ENCODE results near the gene ABHD17A. TPM values are rescaled to one million over a fixed set of nuclear protein-coding genes. Genes with fewer than 3 reads are reported as not detected.

Gene ABHD17A
- total and polyA plus RNA-seq, 9 of the 15 experiments (the other 6 are each of a cell fraction or from before 2014, with no cell fraction given): 0.04 to 135 (median 21.8) TPM; not detected in 1

- Histone ChIP-seq H2AFZ (ENCODE audit: low read depth, low read length) (no peak overlapping the region), H3K79me2 (ENCODE audit: control insufficient read depth, insufficient read depth, low read length) (peaks cover 72% of the 10 kb centered on the region), H3K9me3 (replicated peaks; ENCODE audit: control insufficient read depth, insufficient read depth, low read depth, low read length) (no peaks in the 10 kb centered on the region), H3K4me3 (no peak overlapping the region), H3K27me3 (ENCODE audit: control insufficient read depth in 2 of 2, insufficient read depth in 2 of 2, low read length in 2 of 2) (no peaks in the 10 kb centered on the region), H3K4me1 (replicated peaks in 1 of 2; ENCODE audit: control insufficient read depth in 2 of 2, insufficient read depth in 2 of 2, low read length in 2 of 2) (peaks cover 22 to 73% of the 10 kb centered on the region in 2 experiments), H3K9me1 (ENCODE audit: control insufficient read depth, insufficient read depth, low read length) (no peaks in the 10 kb centered on the region), H4K20me1 (replicated peaks; ENCODE audit: control insufficient read depth, insufficient read depth, low read length) (no peaks in the 10 kb centered on the region; the same call in 1 of the 2 replicates), H3K36me3 (ENCODE audit: control insufficient read depth, insufficient read depth, low read length) (peaks cover 69% of the 10 kb centered on the region; the same call in 2 of the 3 replicates), H3K9ac (ENCODE audit: insufficient read depth in 1 of 2, low read depth in 2 of 2, low read length in 2 of 2) (peak overlapping the region in 1 of 2 experiments; percentile 43; a peak in 2 of 4 replicates), H3K27ac (ENCODE audit: extremely low read depth, low read depth, low read length) (no peak overlapping the region), H3K4me2 (ENCODE audit: insufficient read depth, low read length) (no peak overlapping the region)
- WGBS (ENCODE audit: insufficient coverage, low coverage, missing lambda C conversion rate): 89% methylated on average over 19 of the region's 26 CpGs
- POLR2A ChIA-PET: interaction anchor here (0.7 to 1.4 kb wide), 2 partner anchors 9 to 13 kb away, joined by 3 to 5 read pairs; no protein-coding TSS in a partner anchor
- CTCF ChIA-PET (ENCODE audit: low intra/inter-chr PET ratio): interaction anchor here (0.6 kb wide), 1 partner anchor 244 kb away, joined by 4 read pairs; no protein-coding TSS in a partner anchor
- no peak for DNase-seq (ENCODE audit: extremely low read depth in 1 of 4, low spot score in 3 of 4)
- no peak for FAIRE-seq
- intact Hi-C loops (cut with micrococcal nuclease): no loop called here
- in situ Hi-C loops (cut with MboI): no loop called here
- BruUV-seq (replicated peaks): no TSS peak
- ATAC-seq: no peak
- TF ChIP-seq POLR2G (IDR thresholded peaks at IDR 0.05; ENCODE audit: low read depth, low read length) (peak; percentile 56), CBFA2T2 (conservative IDR thresholded peaks at IDR 0.05) (no peak)
Observed at GRCh38 chr19:1832046-1832663, 53.1 kb downstream of the ABHD17A start.

- POLR2A ChIA-PET: interaction anchor here (0.6 to 1.9 kb wide), 4 partner anchors 9 to 14 kb away, joined by 3 to 9 read pairs (median 3); no protein-coding TSS in a partner anchor
- no peak for ATAC-seq
- Histone ChIP-seq H3K27me3 (ENCODE audit: control insufficient read depth in 2 of 2, insufficient read depth in 2 of 2, low read length in 2 of 2) (no peaks in the 10 kb centered on the region), H3K9ac (ENCODE audit: insufficient read depth in 1 of 2, low read depth in 2 of 2, low read length in 2 of 2) (no peak overlapping the region; a peak in 1 of 4 replicates), H2AFZ (ENCODE audit: low read depth, low read length) (no peak overlapping the region), H3K4me1 (replicated peaks in 1 of 2; ENCODE audit: control insufficient read depth in 2 of 2, insufficient read depth in 2 of 2, low read length in 2 of 2) (peaks cover 11 to 73% of the 10 kb centered on the region in 2 experiments), H3K4me3 (no peak overlapping the region), H4K20me1 (replicated peaks; ENCODE audit: control insufficient read depth, insufficient read depth, low read length) (no peaks in the 10 kb centered on the region; the same call in 1 of the 2 replicates), H3K9me3 (replicated peaks; ENCODE audit: control insufficient read depth, insufficient read depth, low read depth, low read length) (no peaks in the 10 kb centered on the region), H3K36me3 (ENCODE audit: control insufficient read depth, insufficient read depth, low read length) (peaks cover 69% of the 10 kb centered on the region; the same call in 2 of the 3 replicates), H3K79me2 (ENCODE audit: control insufficient read depth, insufficient read depth, low read length) (peaks cover 68% of the 10 kb centered on the region), H3K27ac (ENCODE audit: extremely low read depth, low read depth, low read length) (no peak overlapping the region; the same call in 2 of the 3 replicates), H3K4me2 (ENCODE audit: insufficient read depth, low read length) (no peak overlapping the region), H3K9me1 (ENCODE audit: control insufficient read depth, insufficient read depth, low read length) (no peaks in the 10 kb centered on the region)
- DNase-seq (ENCODE audit: extremely low read depth in 1 of 4, low spot score in 3 of 4): no peak
- intact Hi-C loops (cut with micrococcal nuclease) (no loop called here), in situ Hi-C loops (cut with MboI) (no loop called here)
- CTCF ChIA-PET (ENCODE audit: low intra/inter-chr PET ratio): no interaction called here
- TF ChIP-seq POLR2A (conservative IDR thresholded peaks at IDR 0.05) (0 out of 2 replicates have a peak, but pooled peaks have one; percentile 16), POLR2G (IDR thresholded peaks at IDR 0.05; ENCODE audit: low read depth, low read length) (0 out of 2 replicates have a peak, but pooled peaks have one; percentile 6), ZBED1 (IDR thresholded peaks at IDR 0.05) (no peak), CXXC5 (CRISPR knock-in tag; IDR thresholded peaks at IDR 0.05) (no peak), SAFB2 (IDR thresholded peaks at IDR 0.05; ENCODE audit: borderline replicate concordance, low read depth, low read length, severe bottlenecking) (no peak), CAMTA2 (CRISPR knock-in tag; conservative IDR thresholded peaks at IDR 0.05) (no peak)
- no peak for FAIRE-seq
- 63% methylated on average over 8 of the region's 11 CpGs for WGBS (ENCODE audit: insufficient coverage, low coverage, missing lambda C conversion rate)
- BruUV-seq (replicated peaks): no TSS peak
Observed at GRCh38 chr19:1830978-1831377, 54.3 kb downstream of the ABHD17A start.

Data from K562 (cell line).